A673 (cell line): ENCODE measurements around the gene NT5DC2. TPM values are rescaled to one million over a fixed set of nuclear protein-coding genes. Genes with fewer than 3 reads are reported as not detected.

ENCODE experiments used
- BruUV-seq: library from RNA; stranded (reverse); fragments of 400-500 nt; replicated peaks from 2 replicates; lab custom pipeline; 2021; lab: Mats Ljungman, UMichigan
- CTCF ChIA-PET: fragments of 300-600 bp; sonication (Branson Sonifier 250); formaldehyde crosslinking; loops from one replicate; lab custom pipeline; 2022; ENCODE audit warnings: antibody characterized with exemption; lab: Charles Lee
- POLR2A ChIA-PET: fragments of 300-600 bp; sonication (Branson Sonifier 250); formaldehyde crosslinking; loops from one replicate; lab custom pipeline; 2022; ENCODE audit warnings: antibody characterized with exemption; ENCODE audit not compliant: low non-redundant PET; lab: Charles Lee
- DNase-seq: peaks from one replicate; pipeline ENCODE4 v3.0.0-alpha.2; 2015; ENCODE audit warnings: low spot score
- H3K27ac ChIP-seq: fragments of 200-600 bp; sonication (generic); 2 replicates; pipeline ENCODE4 v1.5.1; 2016; ENCODE audit warnings: mixed run types, low read depth, mild to moderate bottlenecking, mixed read lengths, antibody characterized with exemption, low read length; ENCODE audit not compliant: poor library complexity, severe bottlenecking
- H3K27me3 ChIP-seq: fragments of 200-600 bp; sonication (generic); replicated peaks from 2 replicates; pipeline ENCODE4 v1.6.1; 2017; ENCODE audit warnings: mixed run types, low read depth, mild to moderate bottlenecking, mixed read lengths, antibody characterized with exemption, low read length; ENCODE audit not compliant: insufficient read depth, poor library complexity
- H3K36me3 ChIP-seq: fragments of 200-600 bp; sonication (generic); 2 replicates; pipeline ENCODE4 v1.6.1; 2016; ENCODE audit warnings: mixed run types, mild to moderate bottlenecking, mixed read lengths, antibody characterized with exemption, low read length; ENCODE audit not compliant: insufficient read depth, poor library complexity, severe bottlenecking
- H3K4me1 ChIP-seq: fragments of 200-600 bp; sonication (generic); 2 replicates; pipeline ENCODE4 v1.6.1; 2017; ENCODE audit warnings: mixed run types, mild to moderate bottlenecking, mixed read lengths, antibody characterized with exemption, low read length; ENCODE audit not compliant: insufficient read depth, poor library complexity, severe bottlenecking
- H3K4me3 ChIP-seq: fragments of 200-600 bp; sonication (generic); 2 replicates; pipeline ENCODE4 v1.5.1; 2016; ENCODE audit warnings: low read depth, mixed run types, mild to moderate bottlenecking, mixed read lengths, low read length; ENCODE audit not compliant: poor library complexity, severe bottlenecking
- H3K9me3 ChIP-seq: fragments of 200-600 bp; sonication (generic); 2 replicates; pipeline ENCODE4 v1.6.1; 2016; ENCODE audit warnings: mixed run types, low read depth, mild to moderate bottlenecking, mixed read lengths, antibody characterized with exemption, low read length; ENCODE audit not compliant: poor library complexity, severe bottlenecking
- EZH2 ChIP-seq: fragments of 200-600 bp; sonication (generic); IDR thresholded peaks from 2 replicates; pipeline ENCODE4 v1.6.1; 2017; ENCODE audit warnings: borderline replicate concordance, low read depth, mild to moderate bottlenecking, mixed read lengths, antibody characterized with exemption, low read length; ENCODE audit not compliant: poor library complexity, severe bottlenecking
- intact Hi-C: fragments of 100-400 bp; cut with micrococcal nuclease; formaldehyde crosslinking; loops from one replicate; pipeline ENCODE4 v1.10.0; 2022; ENCODE audit not compliant: unreplicated experiment
- total RNA-seq: library from RNA; stranded (reverse); gene quantifications from 2 replicates; pipeline ENCODE4 v1.2.3, GENCODE V29; 2021
- TF ChIP-seq, protein P1 (sequence below): fragments of 300-800, 200-600 bp; sonication (generic); conservative IDR thresholded peaks from 2 replicates; pipeline ENCODE4 v1.5.1; 2017; ENCODE audit warnings: low read depth, mild to moderate bottlenecking, antibody characterized with exemption, low read length, moderate library complexity, mixed read lengths

Gene NT5DC2
- total RNA-seq, 1 experiment from 2014 or later = 108 TPM

- POLR2A ChIA-PET = no interaction called here
- TF ChIP-seq, protein P1, sequence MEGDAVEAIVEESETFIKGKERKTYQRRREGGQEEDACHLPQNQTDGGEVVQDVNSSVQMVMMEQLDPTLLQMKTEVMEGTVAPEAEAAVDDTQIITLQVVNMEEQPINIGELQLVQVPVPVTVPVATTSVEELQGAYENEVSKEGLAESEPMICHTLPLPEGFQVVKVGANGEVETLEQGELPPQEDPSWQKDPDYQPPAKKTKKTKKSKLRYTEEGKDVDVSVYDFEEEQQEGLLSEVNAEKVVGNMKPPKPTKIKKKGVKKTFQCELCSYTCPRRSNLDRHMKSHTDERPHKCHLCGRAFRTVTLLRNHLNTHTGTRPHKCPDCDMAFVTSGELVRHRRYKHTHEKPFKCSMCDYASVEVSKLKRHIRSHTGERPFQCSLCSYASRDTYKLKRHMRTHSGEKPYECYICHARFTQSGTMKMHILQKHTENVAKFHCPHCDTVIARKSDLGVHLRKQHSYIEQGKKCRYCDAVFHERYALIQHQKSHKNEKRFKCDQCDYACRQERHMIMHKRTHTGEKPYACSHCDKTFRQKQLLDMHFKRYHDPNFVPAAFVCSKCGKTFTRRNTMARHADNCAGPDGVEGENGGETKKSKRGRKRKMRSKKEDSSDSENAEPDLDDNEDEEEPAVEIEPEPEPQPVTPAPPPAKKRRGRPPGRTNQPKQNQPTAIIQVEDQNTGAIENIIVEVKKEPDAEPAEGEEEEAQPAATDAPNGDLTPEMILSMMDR = no peak
- TF ChIP-seq EZH2 = no peak
- Histone ChIP-seq H3K4me1 (peaks cover 5% of the 10 kb centered on the region), H3K36me3 (peaks cover 9% of the 10 kb centered on the region), H3K27ac (no peak overlapping the region), H3K27me3 (no peaks in the 10 kb centered on the region), H3K9me3 (no peaks in the 10 kb centered on the region), H3K4me3 (no peak overlapping the region)
- BruUV-seq = no TSS peak
- intact Hi-C loops = no loop called here
- CTCF ChIA-PET = no interaction called here
- DNase-seq = no peak
These were observed 7.7 kb downstream of the NT5DC2 start for GRCh38 chr3:52525680-52526561.

DNA sequence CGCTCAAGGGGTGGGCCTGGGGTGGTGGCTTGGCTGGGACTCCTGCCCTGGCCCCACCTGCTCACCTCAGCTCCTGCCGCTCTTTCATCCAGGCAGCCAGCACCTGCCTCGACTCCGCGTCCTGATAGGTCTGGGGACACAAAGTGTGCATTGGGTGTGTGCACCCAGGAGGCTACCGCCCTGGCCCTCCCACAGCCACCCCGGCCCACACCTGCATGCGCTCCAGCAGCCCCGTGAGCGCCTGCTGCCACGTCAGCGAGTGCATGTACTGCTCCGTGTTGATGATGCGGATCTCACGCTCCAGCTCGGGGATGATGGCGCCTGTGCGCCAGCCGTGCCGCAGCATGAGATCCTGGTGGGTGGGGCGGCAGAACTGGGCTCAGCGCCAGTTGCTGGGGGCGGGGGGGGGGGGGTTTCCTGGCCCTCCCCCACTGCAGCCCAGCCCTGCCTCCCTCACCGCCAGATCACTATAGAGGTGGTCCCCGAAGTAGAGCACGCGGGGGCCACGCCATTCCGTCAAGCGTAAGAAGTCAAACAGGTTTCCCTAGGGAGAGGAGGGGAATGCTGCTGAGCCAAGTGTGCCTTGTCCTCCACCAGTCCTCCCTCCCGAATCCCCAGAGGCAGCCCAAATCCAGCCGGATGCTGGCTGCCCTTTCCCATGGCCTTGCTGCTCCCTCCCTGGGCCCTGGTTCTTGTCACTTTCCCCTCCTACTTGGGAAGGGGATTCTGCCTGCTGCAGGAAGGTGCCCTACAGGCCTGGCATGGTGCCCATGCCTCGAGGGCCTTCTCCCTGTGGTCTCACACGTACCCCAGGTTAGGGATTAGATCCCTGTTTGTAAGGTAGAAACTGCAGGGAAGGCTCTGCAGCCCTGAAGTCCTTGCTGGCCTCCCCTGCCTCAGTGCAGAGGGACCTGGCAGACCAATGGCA lies 8.6 kb downstream of the NT5DC2 start:
- no peaks in the 10 kb centered on the region for H3K9me3 ChIP-seq
- ChIA-PET POLR2A (no interaction called here), CTCF (no interaction called here)
- peaks cover 9% of the 10 kb centered on the region for H3K36me3 ChIP-seq
- BruUV-seq = no TSS peak
- H3K4me1 ChIP-seq = peaks cover 5% of the 10 kb centered on the region
- no peak overlapping the region for H3K27ac ChIP-seq
- TF ChIP-seq, protein P1 = no peak
- TF ChIP-seq EZH2 = no peak
- peak; percentile 58 for DNase-seq
- intact Hi-C loops = no loop called here
- H3K27me3 ChIP-seq = no peaks in the 10 kb centered on the region
- no peak overlapping the region for H3K4me3 ChIP-seq

DNA sequence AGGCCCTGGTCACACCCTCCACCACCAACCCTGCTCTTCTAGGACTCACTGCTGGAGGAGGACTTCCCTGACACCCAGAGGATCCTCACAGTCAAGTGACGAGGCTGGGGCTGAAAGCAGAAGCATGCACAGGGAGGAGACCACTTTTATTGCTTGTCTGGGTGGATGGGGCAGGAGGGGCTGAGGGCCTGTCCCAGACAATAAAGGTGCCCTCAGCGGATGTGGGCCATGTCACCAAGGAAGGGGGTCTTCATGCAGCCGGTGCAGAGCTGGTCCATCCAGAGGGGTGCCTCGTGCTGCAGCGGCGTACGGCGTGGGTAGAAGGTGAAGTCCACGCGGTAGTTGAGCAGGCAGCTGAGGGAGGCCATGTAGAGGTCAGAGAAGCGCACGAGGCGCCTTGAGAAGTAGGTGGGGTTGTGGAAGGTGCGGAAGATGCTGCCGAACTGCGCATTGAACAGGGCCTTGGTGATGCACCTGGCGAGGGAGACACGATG lies 9.4 kb downstream of the NT5DC2 start:
- POLR2A ChIA-PET = no interaction called here
- TF ChIP-seq, protein P1 = no peak
- TF ChIP-seq EZH2 = no peak
- Histone ChIP-seq H3K36me3 (peaks cover 9% of the 10 kb centered on the region), H3K4me3 (no peak overlapping the region), H3K27ac (no peak overlapping the region), H3K4me1 (peaks cover 5% of the 10 kb centered on the region), H3K9me3 (no peaks in the 10 kb centered on the region), H3K27me3 (no peaks in the 10 kb centered on the region)
- intact Hi-C loops = no loop called here
- BruUV-seq = TSS peak; percentile 65
- CTCF ChIA-PET = no interaction called here
- DNase-seq = no peak
